GM12891 (cell line): ENCODE measurements around the gene MMP23B.

Experiments
- DNase-seq: peaks from one replicate; pipeline ENCODE4 v3.0.0; 2011; ENCODE audit warnings: low spot score; ENCODE audit not compliant: insufficient read length
- FAIRE-seq: peaks from 2 replicates; lab custom pipeline; 2011; peaks lifted over from hg19 to GRCh38; lab: Jason Lieb, UNC
- PAX5 ChIP-seq: IDR thresholded peaks from 2 replicates; pipeline ENCODE4 v1.6.1; 2011; ENCODE audit warnings: low read length, moderate library complexity, mild to moderate bottlenecking; ENCODE audit not compliant: insufficient read depth, severe bottlenecking
- POLR2A ChIP-seq: IDR thresholded peaks from 2 replicates; pipeline ENCODE4 v1.6.1; 2011; ENCODE audit warnings: low read depth, low read length, control low read depth
- POLR2AphosphoS5 ChIP-seq: IDR thresholded peaks from 2 replicates; pipeline ENCODE4 v1.6.1; 2011; ENCODE audit warnings: low read depth, low read length, control low read depth
- POU2F2 ChIP-seq: IDR thresholded peaks from 2 replicates; pipeline ENCODE4 v1.6.1; 2011; ENCODE audit warnings: low read depth, mild to moderate bottlenecking, control low read depth, low read length, moderate library complexity
- SPI1 ChIP-seq: IDR thresholded peaks from 2 replicates; pipeline ENCODE4 v1.6.1; 2011; ENCODE audit warnings: low read depth, low read length, control low read depth
- TAF1 ChIP-seq: IDR thresholded peaks from 2 replicates; pipeline ENCODE4 v1.6.1; 2011; ENCODE audit warnings: low read depth, low read length, control low read depth

MMP23B gene

GRCh38 chr1:1619917-1620361 is 12.0 kb upstream of the MMP23B start:
- no peak for FAIRE-seq
- TF ChIP-seq POLR2A (no peak), PAX5 (no peak), POU2F2 (no peak), TAF1 (no peak), SPI1 (no peak), POLR2AphosphoS5 (no peak)

GRCh38 chr1:1620433-1621139 is 11.4 kb upstream of the MMP23B start:
- FAIRE-seq, result no peak
- TF ChIP-seq POLR2A, result no peak
- TF ChIP-seq TAF1, result no peak
- TF ChIP-seq POLR2AphosphoS5, result no peak
- TF ChIP-seq SPI1, result no peak
- TF ChIP-seq PAX5, result no peak
- no peak for TF ChIP-seq POU2F2
- DNase-seq, result no peak

More at GRCh38 chr1:1619917-1620361, 12.0 kb upstream of the MMP23B start:
- no peak for DNase-seq

DNA sequence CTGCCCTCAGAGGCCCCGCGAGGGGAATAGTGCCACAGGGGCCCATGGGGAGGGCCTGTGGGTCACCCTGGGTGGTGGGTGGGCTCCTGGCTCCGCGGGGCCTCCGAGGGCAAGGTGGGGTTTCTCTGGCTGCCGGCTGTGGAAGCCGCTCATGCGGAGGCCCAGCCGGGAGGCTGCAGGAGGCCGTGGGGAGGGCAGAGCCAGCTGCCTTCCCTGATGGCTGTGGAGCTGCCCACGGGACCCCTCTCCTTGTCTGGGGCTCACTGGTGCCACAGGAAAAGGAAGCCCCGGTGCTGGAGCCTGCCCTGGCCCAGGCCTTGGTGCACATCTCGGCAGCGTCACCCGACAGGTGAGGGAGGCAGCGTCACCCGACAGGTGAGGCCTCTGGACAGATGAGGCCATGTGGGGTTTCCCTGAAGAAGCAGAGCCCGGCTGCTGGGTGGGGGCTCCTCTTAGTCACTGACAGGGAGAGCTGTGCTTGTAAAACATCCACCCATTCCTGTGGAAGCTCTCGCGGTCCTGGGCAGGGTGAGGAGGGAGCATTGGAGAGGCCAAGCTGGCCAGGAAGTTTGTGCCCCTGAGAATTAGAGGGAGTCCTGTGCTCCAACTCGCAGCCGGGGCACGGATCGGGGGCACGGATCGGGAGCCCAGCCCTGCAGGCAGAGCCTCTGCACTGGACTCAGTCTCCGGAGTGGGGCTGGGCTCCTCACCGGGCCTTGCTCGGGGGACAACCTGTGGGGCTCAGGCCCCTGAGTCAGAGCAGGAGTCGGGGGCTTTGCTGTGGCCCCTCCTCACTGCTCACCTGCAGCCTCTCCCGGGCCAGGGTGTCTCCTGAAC is 10.6 kb upstream of the MMP23B start:
- FAIRE-seq (no peak), DNase-seq (no peak)
- TF ChIP-seq POLR2AphosphoS5 (no peak), POLR2A (no peak), SPI1 (no peak), PAX5 (no peak), TAF1 (no peak), POU2F2 (no peak)

- TF ChIP-seq POLR2A (no peak), PAX5 (no peak), POLR2AphosphoS5 (no peak), SPI1 (no peak), TAF1 (no peak), POU2F2 (no peak)
- no peak for DNase-seq
- FAIRE-seq, result no peak
These were observed 9.8 kb upstream of the MMP23B start for GRCh38 chr1:1622010-1622787.

DNA sequence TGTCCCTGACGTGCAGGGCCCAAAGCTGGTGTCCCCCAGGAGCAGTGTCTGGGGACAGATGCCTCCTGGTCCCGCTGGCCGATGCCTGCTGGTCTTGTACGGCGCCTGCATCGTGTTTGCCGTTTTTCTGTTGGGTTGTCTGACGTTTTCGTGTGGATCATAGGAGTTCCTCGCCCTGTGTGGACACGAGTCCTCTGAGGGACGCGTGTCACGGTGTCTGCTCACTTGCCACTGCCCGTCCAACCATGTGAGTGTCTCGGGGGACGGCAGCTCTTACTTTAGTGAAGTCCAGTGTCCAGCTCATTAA is 9.2 kb upstream of the MMP23B start:
- DNase-seq (no peak), FAIRE-seq (no peak)
- TF ChIP-seq SPI1 (no peak), POLR2AphosphoS5 (no peak), POU2F2 (no peak), POLR2A (no peak), TAF1 (no peak), PAX5 (no peak)

- no peak for TF ChIP-seq TAF1
- no peak for TF ChIP-seq POLR2A
- no peak for TF ChIP-seq POU2F2
- no peak for TF ChIP-seq POLR2AphosphoS5
- TF ChIP-seq PAX5, result no peak
- TF ChIP-seq SPI1, result no peak
- FAIRE-seq (no peak), DNase-seq (no peak)
These were observed 8.8 kb upstream of the MMP23B start for GRCh38 chr1:1623181-1623630.

DNA sequence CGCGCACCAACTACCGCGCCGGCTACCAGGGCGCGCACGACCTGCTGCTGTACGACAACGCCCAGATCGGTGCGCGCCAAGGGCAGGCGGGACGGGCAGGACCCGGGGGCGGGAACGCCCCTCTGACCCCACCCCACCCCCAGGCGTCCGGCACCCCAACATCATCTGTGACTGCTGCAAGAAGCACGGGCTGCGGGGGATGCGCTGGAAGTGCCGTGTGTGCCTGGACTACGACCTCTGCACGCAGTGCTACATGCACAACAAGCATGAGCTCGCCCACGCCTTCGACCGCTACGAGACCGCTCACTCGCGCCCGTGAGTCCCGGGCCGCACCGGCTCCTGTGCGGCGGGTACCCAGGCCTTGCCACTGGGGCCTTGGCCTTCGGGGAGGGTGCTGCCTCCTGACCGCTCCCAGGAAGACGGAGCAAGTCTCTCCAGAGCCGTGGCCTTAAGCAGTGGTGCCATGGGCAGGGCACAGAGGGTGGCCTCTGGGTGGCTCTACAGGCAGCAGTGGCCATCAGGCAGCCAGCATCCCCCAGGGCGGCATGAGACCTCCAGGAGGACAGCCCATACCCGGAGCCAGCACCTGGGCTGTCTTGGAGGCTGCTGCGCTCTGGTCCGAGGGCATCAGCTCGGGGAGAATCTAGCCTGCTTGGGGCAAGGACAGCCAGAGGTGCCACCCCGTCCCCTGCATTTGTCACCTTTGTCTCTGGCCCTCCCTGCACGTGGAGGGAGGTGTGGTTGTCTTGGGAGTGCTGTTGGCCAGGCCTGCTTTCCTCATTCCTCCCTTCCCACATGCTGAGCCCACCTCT is 8.1 kb upstream of the MMP23B start:
- TF ChIP-seq POLR2A, result no peak
- no peak for TF ChIP-seq POU2F2
- no peak for TF ChIP-seq SPI1
- TF ChIP-seq PAX5, result no peak
- no peak for TF ChIP-seq POLR2AphosphoS5
- no peak for TF ChIP-seq TAF1
- no peak for FAIRE-seq
- no peak for DNase-seq

DNA sequence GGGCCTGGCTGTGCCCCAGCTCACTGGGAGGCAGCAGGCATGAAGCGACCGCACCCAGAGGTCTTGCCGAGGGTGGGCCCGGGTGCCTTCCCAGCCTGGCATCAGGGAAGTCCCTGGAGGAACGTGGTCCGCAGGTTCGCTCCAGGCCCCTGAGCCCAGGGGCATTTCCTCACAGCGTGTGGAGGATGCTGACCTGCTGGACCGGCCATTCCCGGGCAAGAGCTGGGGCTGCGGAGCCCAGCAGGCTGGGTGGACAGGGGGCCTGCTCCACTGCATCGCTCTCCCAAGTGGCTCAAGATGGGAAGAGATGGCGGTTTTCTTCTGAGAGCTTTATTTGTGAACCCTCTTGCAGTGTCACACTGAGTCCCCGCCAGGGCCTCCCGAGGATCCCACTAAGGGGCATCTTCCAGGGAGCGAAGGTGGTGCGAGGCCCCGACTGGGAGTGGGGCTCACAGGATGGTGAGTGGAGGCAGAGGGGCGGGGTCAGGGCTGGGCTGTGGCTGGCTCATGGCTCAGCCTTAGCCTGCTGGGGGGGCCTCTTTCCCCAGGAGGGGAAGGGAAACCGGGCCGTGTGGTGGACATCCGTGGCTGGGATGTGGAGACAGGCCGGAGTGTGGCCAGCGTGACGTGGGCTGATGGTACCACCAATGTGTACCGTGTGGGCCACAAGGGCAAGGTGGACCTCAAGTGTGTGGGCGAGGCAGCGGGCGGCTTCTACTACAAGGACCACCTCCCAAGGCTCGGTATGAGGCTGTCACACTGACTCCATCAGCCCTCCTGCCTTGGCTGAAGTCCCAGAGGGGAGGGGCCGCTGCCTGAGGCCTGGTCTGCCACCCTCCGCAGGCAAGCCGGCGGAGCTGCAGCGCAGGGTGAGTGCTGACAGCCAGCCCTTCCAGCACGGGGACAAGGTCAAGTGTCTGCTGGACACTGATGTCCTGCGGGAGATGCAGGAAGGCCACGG is 7.2 kb upstream of the MMP23B start:
- no peak for DNase-seq
- TF ChIP-seq SPI1 (no peak), POU2F2 (no peak), PAX5 (no peak), TAF1 (no peak), POLR2A (no peak), POLR2AphosphoS5 (no peak)
- no peak for FAIRE-seq
